Dedifferentiated amniotic fluid mesenchymal stem cell (primary cell): ENCODE data around the gene DAPL1.

ENCODE experiments used
- DNase-seq: peaks from one replicate; pipeline ENCODE4 v3.0.0-alpha.2; 2016; ENCODE audit errors: extremely low spot score

DAPL1 gene

GRCh38 chr2:158795195-158795924, at the start of gene DAPL1:
Gene DAPL1, plus strand, starts transcription at chr2:158795317. Its CDS starts 56 bp downstream, at chr2:158795373.
- DNase-seq, result no peak

- no peak for DNase-seq
Observed at GRCh38 chr2:158745866-158746382, 49.2 kb upstream of the DAPL1 start.

- DNase-seq, result no peak
Observed at GRCh38 chr2:158746488-158746887, 48.6 kb upstream of the DAPL1 start.

GRCh38 chr2:158747281-158747680, 47.8 kb upstream of the DAPL1 start:
- no peak for DNase-seq

GRCh38 chr2:158748926-158749590, 46.1 kb upstream of the DAPL1 start:
- DNase-seq, result no peak

GRCh38 chr2:158750458-158751125, 44.5 kb upstream of the DAPL1 start:
- DNase-seq, result no peak

GRCh38 chr2:158753641-158754611, 41.2 kb upstream of the DAPL1 start:
- DNase-seq, result peak; percentile 61

GRCh38 chr2:158755310-158756087, 39.6 kb upstream of the DAPL1 start:
- DNase-seq, result no peak

- no peak for DNase-seq
Observed at GRCh38 chr2:158756331-158756730, 38.8 kb upstream of the DAPL1 start.

- DNase-seq, result no peak
Observed at GRCh38 chr2:158756976-158757375, 38.1 kb upstream of the DAPL1 start.

- DNase-seq, result no peak
Observed at GRCh38 chr2:158760887-158761286, 34.2 kb upstream of the DAPL1 start.

- no peak for DNase-seq
Observed at GRCh38 chr2:158761621-158762020, 33.5 kb upstream of the DAPL1 start.

- no peak for DNase-seq
Observed at GRCh38 chr2:158762336-158762735, 32.8 kb upstream of the DAPL1 start.

GRCh38 chr2:158766524-158766923, 28.6 kb upstream of the DAPL1 start:
- no peak for DNase-seq

- no peak for DNase-seq
Observed at GRCh38 chr2:158772306-158773078, 22.6 kb upstream of the DAPL1 start.

GRCh38 chr2:158773121-158773520, 22.0 kb upstream of the DAPL1 start:
- DNase-seq, result no peak

GRCh38 chr2:158774681-158775080, 20.4 kb upstream of the DAPL1 start:
- DNase-seq, result peak; percentile 48

- DNase-seq, result no peak
Observed at GRCh38 chr2:158775273-158776027, 19.7 kb upstream of the DAPL1 start.

- DNase-seq, result no peak
Observed at GRCh38 chr2:158776231-158776630, 18.9 kb upstream of the DAPL1 start.
